22Rv1 (cell line): Measurements from ENCODE around the gene C9.
"Not testable (repeated sequence)": the region's sequence is repeated elsewhere in the genome, so short reads cannot be mapped to it uniquely, and the experiment has no call there.

Experiments
- H3K27ac ChIP-seq: fragments of 450-650 bp; 2 replicates; pipeline ENCODE4 v1.5.1; 2017
- ZFX ChIP-seq: fragments of 450-650 bp; IDR thresholded peaks from 2 replicates; pipeline ENCODE4 v1.6.1; 2017; ENCODE audit warnings: antibody characterized with exemption, borderline replicate concordance
- TF ChIP-seq, protein P1 (sequence below): fragments of 450-650 bp; IDR thresholded peaks from 2 replicates; pipeline ENCODE4 v1.5.1; 2017; ENCODE audit warnings: mild to moderate bottlenecking

The C9 gene

DNA sequence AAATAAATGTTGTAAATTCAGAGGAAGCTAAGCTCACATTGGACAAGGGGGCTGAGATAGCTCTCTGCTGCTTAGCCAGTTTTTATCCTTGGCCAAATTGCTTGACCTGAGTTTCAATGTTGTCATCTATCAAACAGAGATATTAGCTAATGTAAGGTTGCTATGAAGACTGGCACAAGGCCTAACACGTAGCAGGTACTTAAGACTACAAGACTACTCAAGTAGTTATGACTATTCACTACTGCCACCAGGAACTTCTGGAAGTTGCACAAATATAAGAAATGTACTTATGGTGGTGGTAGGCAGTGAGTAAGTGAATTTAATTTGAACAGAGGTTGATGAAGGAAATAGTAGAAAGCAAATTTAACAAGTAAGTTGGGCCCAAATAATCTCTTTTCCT lies 127.6 kb downstream of the C9 start:
- no peak overlapping the region for H3K27ac ChIP-seq

DNA sequence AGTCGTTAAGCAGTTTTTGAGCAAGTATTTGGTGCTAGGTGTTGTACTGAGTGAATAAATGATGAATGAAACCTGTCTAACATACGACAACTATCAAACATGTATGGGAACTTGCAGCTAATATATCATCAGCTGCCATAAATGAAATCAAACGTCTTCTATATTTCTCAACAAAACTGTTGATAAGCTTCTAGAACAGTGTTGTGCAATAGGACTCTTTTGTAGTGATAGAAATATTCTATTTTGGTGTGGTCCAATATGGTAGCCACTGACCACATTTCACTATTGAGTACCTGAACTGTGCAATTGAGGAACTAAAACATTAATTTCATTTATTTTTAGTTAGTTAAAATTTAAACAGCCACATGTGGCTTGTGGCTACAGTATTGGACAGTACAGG lies 128.6 kb downstream of the C9 start:
- TF ChIP-seq, protein P1, sequence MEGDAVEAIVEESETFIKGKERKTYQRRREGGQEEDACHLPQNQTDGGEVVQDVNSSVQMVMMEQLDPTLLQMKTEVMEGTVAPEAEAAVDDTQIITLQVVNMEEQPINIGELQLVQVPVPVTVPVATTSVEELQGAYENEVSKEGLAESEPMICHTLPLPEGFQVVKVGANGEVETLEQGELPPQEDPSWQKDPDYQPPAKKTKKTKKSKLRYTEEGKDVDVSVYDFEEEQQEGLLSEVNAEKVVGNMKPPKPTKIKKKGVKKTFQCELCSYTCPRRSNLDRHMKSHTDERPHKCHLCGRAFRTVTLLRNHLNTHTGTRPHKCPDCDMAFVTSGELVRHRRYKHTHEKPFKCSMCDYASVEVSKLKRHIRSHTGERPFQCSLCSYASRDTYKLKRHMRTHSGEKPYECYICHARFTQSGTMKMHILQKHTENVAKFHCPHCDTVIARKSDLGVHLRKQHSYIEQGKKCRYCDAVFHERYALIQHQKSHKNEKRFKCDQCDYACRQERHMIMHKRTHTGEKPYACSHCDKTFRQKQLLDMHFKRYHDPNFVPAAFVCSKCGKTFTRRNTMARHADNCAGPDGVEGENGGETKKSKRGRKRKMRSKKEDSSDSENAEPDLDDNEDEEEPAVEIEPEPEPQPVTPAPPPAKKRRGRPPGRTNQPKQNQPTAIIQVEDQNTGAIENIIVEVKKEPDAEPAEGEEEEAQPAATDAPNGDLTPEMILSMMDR, result no peak
- TF ChIP-seq ZFX, result no peak
- no peak overlapping the region for H3K27ac ChIP-seq

More for the DNA sequence above, 127.6 kb downstream of the C9 start:
- TF ChIP-seq, protein P1, result no peak
- no peak for TF ChIP-seq ZFX

DNA sequence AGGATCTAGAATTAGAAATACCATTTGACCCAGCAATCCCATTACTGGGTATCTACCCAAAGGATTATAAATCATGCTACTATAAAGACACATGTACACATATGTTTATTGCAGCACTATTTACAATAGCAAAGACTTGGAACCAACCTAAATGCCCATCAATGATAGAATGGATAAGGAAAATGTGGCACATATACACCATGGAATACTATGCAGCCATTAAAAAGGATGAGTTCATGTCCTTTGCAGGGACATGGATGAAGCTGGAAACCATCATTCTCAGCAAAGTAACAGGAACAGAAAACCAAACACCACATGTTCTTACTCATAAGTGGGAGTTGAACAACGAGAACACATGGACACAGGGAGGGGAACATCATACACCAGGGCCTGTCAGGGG lies 129.8 kb downstream of the C9 start:
- H3K27ac ChIP-seq, result not testable (repeated sequence)
